HepG2 (cell line): ENCODE data around the gene OFD1.
"Not testable (repeated sequence)": the region's sequence is repeated elsewhere in the genome, so short reads cannot be mapped to it uniquely, and the experiment has no call there.

ENCODE experiments used
- BHLHE40 ChIP-seq: IDR thresholded peaks from 2 replicates; pipeline ENCODE4 v1.6.1; 2011; ENCODE audit warnings: low read length, improper control_type of control experiment
- CBFB ChIP-seq: sonication (generic); formaldehyde crosslinking; IDR thresholded peaks from 2 replicates; pipeline ENCODE4 v1.4.0; 2020; ENCODE audit warnings: missing genetic modification reagents
- CREB1 ChIP-seq, 2 experiments: fragments of 450-650 bp in 1 of 2; IDR thresholded peaks; 2 replicates each; pipeline ENCODE4 v1.6.1; 2016 to 2017; ENCODE audit warnings: control low read depth in 1 of 2, mild to moderate bottlenecking in 1 of 2, missing compliant biosample characterization in 1 of 2, missing genetic modification characterization in 1 of 2
- ESRRA ChIP-seq: sonication (generic); formaldehyde crosslinking; IDR thresholded peaks from 2 replicates; pipeline ENCODE4 v1.5.1; 2020; ENCODE audit warnings: mild to moderate bottlenecking, low read depth, missing genetic modification reagents
- POLR2A ChIP-seq, 2 experiments: IDR thresholded peaks; 2 replicates each; pipeline ENCODE4 v1.6.1; 2011; ENCODE audit warnings: low read depth in 2 of 2, low read length in 2 of 2, mild to moderate bottlenecking in 1 of 2, moderate library complexity in 1 of 2; ENCODE audit not compliant: insufficient read depth in 1 of 2
- RFXAP ChIP-seq: sonication (generic); formaldehyde crosslinking; IDR thresholded peaks from 2 replicates; pipeline ENCODE4 v1.4.0; 2020; ENCODE audit warnings: missing genetic modification reagents, borderline replicate concordance
- SETDB1 ChIP-seq: sonication (generic); formaldehyde crosslinking; IDR thresholded peaks from 2 replicates; pipeline ENCODE4 v1.5.1; 2020; ENCODE audit warnings: missing genetic modification reagents, mild to moderate bottlenecking, borderline replicate concordance
- SMC3 ChIP-seq: IDR thresholded peaks from 2 replicates; pipeline ENCODE4 v1.6.1; 2011; ENCODE audit warnings: low read length, improper control_type of control experiment
- ZNF567 ChIP-seq: sonication (generic); formaldehyde crosslinking; IDR thresholded peaks from 2 replicates; pipeline ENCODE4 v1.8.1; 2023; ENCODE audit warnings: mild to moderate bottlenecking, missing genetic modification reagents, borderline replicate concordance
- ZNF761 ChIP-seq: sonication (generic); formaldehyde crosslinking; conservative IDR thresholded peaks from 2 replicates; pipeline ENCODE4 v1.4.0; 2020; ENCODE audit warnings: mild to moderate bottlenecking, missing genetic modification reagents
- ZSCAN30 ChIP-seq: sonication (generic); formaldehyde crosslinking; IDR thresholded peaks from 2 replicates; pipeline ENCODE4 v1.5.0; 2020; ENCODE audit warnings: mild to moderate bottlenecking, missing genetic modification reagents
- TF ChIP-seq, protein P1 (sequence below): sonication (generic); formaldehyde crosslinking; IDR thresholded peaks from 2 replicates; pipeline ENCODE4 v1.5.0; 2020; ENCODE audit warnings: mild to moderate bottlenecking, missing genetic modification reagents, moderate library complexity
- TF ChIP-seq, protein P2 (sequence below), 2 experiments: IDR thresholded peaks; 2 replicates each; pipeline ENCODE4 v1.6.1; 2011 to 2012; ENCODE audit warnings: low read length in 2 of 2, borderline replicate concordance in 1 of 2, low read depth in 1 of 2, mild to moderate bottlenecking in 1 of 2, moderate library complexity in 1 of 2
- TF ChIP-seq, protein P3 (sequence below): sonication (generic); formaldehyde crosslinking; IDR thresholded peaks from 2 replicates; pipeline ENCODE4 v1.4.0; 2020; ENCODE audit warnings: missing genetic modification reagents

DNA sequence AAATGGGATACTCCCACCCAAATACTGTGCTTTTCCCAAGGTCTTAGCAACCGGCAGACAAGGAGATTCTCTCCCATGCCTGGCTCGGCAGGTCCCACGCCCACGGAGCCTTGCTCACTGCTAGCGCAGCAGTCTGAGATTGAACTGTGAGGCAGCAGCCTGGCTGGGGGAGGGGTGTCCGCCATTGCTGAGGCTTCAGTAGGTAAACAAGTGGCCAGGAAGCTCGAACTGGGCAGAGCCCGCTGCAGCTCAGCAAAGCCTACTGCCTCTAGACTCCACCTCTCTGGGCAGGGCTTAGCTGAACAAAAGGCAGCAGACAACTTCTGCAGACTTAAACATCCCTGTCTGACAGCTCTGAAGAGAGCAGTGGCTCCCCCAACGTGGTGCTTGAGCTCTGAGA lies 9.7 kb upstream of the OFD1 start:
- TF ChIP-seq ZNF761 (CRISPR knock-in tag); ZNF567 (CRISPR knock-in tag); POLR2A (IDR thresholded peaks at IDR 0.05; ENCODE audit: insufficient read depth in 1 of 2, low read depth in 2 of 2, low read length in 2 of 2); ESRRA (CRISPR knock-in tag); BHLHE40; CREB1 (IDR thresholded peaks at IDR 0.05); CREB1 (CRISPR knock-in tag; IDR thresholded peaks at IDR 0.05); CBFB (CRISPR knock-in tag); SETDB1 (CRISPR knock-in tag); ZSCAN30 (CRISPR knock-in tag); RFXAP (CRISPR knock-in tag); SMC3: not testable (repeated sequence)
- TF ChIP-seq, protein P1, sequence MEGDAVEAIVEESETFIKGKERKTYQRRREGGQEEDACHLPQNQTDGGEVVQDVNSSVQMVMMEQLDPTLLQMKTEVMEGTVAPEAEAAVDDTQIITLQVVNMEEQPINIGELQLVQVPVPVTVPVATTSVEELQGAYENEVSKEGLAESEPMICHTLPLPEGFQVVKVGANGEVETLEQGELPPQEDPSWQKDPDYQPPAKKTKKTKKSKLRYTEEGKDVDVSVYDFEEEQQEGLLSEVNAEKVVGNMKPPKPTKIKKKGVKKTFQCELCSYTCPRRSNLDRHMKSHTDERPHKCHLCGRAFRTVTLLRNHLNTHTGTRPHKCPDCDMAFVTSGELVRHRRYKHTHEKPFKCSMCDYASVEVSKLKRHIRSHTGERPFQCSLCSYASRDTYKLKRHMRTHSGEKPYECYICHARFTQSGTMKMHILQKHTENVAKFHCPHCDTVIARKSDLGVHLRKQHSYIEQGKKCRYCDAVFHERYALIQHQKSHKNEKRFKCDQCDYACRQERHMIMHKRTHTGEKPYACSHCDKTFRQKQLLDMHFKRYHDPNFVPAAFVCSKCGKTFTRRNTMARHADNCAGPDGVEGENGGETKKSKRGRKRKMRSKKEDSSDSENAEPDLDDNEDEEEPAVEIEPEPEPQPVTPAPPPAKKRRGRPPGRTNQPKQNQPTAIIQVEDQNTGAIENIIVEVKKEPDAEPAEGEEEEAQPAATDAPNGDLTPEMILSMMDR (CRISPR knock-in tag) = not testable (repeated sequence)
- TF ChIP-seq, protein P2, sequence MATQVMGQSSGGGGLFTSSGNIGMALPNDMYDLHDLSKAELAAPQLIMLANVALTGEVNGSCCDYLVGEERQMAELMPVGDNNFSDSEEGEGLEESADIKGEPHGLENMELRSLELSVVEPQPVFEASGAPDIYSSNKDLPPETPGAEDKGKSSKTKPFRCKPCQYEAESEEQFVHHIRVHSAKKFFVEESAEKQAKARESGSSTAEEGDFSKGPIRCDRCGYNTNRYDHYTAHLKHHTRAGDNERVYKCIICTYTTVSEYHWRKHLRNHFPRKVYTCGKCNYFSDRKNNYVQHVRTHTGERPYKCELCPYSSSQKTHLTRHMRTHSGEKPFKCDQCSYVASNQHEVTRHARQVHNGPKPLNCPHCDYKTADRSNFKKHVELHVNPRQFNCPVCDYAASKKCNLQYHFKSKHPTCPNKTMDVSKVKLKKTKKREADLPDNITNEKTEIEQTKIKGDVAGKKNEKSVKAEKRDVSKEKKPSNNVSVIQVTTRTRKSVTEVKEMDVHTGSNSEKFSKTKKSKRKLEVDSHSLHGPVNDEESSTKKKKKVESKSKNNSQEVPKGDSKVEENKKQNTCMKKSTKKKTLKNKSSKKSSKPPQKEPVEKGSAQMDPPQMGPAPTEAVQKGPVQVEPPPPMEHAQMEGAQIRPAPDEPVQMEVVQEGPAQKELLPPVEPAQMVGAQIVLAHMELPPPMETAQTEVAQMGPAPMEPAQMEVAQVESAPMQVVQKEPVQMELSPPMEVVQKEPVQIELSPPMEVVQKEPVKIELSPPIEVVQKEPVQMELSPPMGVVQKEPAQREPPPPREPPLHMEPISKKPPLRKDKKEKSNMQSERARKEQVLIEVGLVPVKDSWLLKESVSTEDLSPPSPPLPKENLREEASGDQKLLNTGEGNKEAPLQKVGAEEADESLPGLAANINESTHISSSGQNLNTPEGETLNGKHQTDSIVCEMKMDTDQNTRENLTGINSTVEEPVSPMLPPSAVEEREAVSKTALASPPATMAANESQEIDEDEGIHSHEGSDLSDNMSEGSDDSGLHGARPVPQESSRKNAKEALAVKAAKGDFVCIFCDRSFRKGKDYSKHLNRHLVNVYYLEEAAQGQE (IDR thresholded peaks at IDR 0.05; ENCODE audit: borderline replicate concordance in 1 of 2, low read depth in 1 of 2, low read length in 2 of 2) = not testable (repeated sequence)
- TF ChIP-seq, protein P3, sequence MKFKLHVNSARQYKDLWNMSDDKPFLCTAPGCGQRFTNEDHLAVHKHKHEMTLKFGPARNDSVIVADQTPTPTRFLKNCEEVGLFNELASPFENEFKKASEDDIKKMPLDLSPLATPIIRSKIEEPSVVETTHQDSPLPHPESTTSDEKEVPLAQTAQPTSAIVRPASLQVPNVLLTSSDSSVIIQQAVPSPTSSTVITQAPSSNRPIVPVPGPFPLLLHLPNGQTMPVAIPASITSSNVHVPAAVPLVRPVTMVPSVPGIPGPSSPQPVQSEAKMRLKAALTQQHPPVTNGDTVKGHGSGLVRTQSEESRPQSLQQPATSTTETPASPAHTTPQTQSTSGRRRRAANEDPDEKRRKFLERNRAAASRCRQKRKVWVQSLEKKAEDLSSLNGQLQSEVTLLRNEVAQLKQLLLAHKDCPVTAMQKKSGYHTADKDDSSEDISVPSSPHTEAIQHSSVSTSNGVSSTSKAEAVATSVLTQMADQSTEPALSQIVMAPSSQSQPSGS = not testable (repeated sequence)
